SK-N-SH (cell line): ENCODE data around the gene KNOP1. TPM values are rescaled to one million over a fixed set of nuclear protein-coding genes. Genes with fewer than 3 reads are reported as not detected.

Experiments
- CTCF ChIA-PET: fragments of 300-600, 350-600 bp; formaldehyde crosslinking; extraction: SDS; loops from one replicate; lab custom pipeline; 2021; lab: Yijun Ruan, JAX
- POLR2A ChIA-PET: fragments of 350-600 bp; sonication (Branson Sonifier 250); formaldehyde crosslinking; extraction: SDS; loops from one replicate; lab custom pipeline; 2020; ENCODE audit warnings: antibody characterized with exemption, inconsistent platforms; lab: Yijun Ruan, JAX
- DNase-seq: peaks from one replicate; pipeline ENCODE4 v3.0.0; 2012
- H2AFZ ChIP-seq: fragments of 200-600 bp; sonication (generic); 2 replicates; pipeline ENCODE4 v1.8.1; 2016; ENCODE audit warnings: antibody characterized with exemption, mild to moderate bottlenecking, low read depth
- H3F3A ChIP-seq: fragments of 200-600 bp; sonication (generic); replicated peaks from 2 replicates; pipeline ENCODE3; 2016; ENCODE audit warnings: antibody characterized with exemption, mild to moderate bottlenecking; ENCODE audit not compliant: insufficient read depth
- H3K27ac ChIP-seq, 2 experiments: fragments of 200-500 bp in 1 of 2; fragments of 200-600 bp in 1 of 2; sonication (Bioruptor generic) in 1 of 2; sonication (generic), shearing (Covaris generic) in 1 of 2; 2 replicates each; pipeline versions ENCODE4 v1.5.1 to v1.6.1; 2014 to 2016; ENCODE audit warnings: low read depth in 2 of 2, inconsistent platforms in 1 of 2, low read length in 1 of 2, mild to moderate bottlenecking in 1 of 2, mixed read lengths in 1 of 2
- H3K27me3 ChIP-seq: fragments of 200-600 bp; sonication (generic), shearing (Covaris generic); 2 replicates; pipeline ENCODE4 v1.6.1; 2016; ENCODE audit warnings: mixed run types; ENCODE audit not compliant: insufficient read depth
- H3K36me3 ChIP-seq, 2 experiments: fragments of 200-500 bp in 1 of 2; fragments of 200-600 bp in 1 of 2; sonication (Bioruptor generic) in 1 of 2; sonication (generic) in 1 of 2; replicated peaks in 1 of 2; 2 replicates each; pipeline versions ENCODE3 to v1.5.1; 2014 to 2016; ENCODE audit warnings: low read length in 1 of 2, mild to moderate bottlenecking in 1 of 2; ENCODE audit not compliant: insufficient read depth in 2 of 2, control insufficient read depth in 1 of 2
- H3K4me1 ChIP-seq, 2 experiments: fragments of 200-500 bp in 1 of 2; fragments of 200-600 bp in 1 of 2; sonication (Bioruptor generic) in 1 of 2; sonication (generic), shearing (Covaris generic) in 1 of 2; 2 replicates each; pipeline versions ENCODE4 v1.5.1 to v1.6.1; 2014 to 2016; ENCODE audit warnings: low read depth in 1 of 2, low read length in 1 of 2, mixed run types in 1 of 2; ENCODE audit not compliant: insufficient read depth in 2 of 2, control insufficient read depth in 1 of 2
- H3K4me2 ChIP-seq: fragments of 200-600 bp; sonication (generic), shearing (Covaris generic); 2 replicates; pipeline ENCODE4 v1.6.1; 2017; ENCODE audit warnings: mixed run types
- H3K4me3 ChIP-seq, 2 experiments: fragments of 200-500 bp in 1 of 2; fragments of 200-600 bp in 1 of 2; sonication (Bioruptor generic) in 1 of 2; sonication (generic), shearing (Covaris generic) in 1 of 2; 2 replicates each; pipeline versions ENCODE4 v1.5.1 to v1.8.1; 2014 to 2016; ENCODE audit warnings: low read depth in 2 of 2, inconsistent platforms in 1 of 2, low read length in 1 of 2, mild to moderate bottlenecking in 1 of 2, mixed read lengths in 1 of 2, moderate library complexity in 1 of 2
- H3K79me2 ChIP-seq: fragments of 200-600 bp; sonication (generic); 2 replicates; pipeline ENCODE4 v1.8.1; 2017; ENCODE audit warnings: mild to moderate bottlenecking; ENCODE audit not compliant: insufficient read depth
- H3K9ac ChIP-seq: fragments of 200-600 bp; sonication (generic); 2 replicates; pipeline ENCODE4 v1.6.1; 2017; ENCODE audit warnings: mixed run types
- H3K9me2 ChIP-seq: fragments of 200-600 bp; sonication (generic); 2 replicates; pipeline ENCODE4 v1.6.1; 2017; ENCODE audit warnings: mixed run types
- H3K9me3 ChIP-seq: fragments of 200-600 bp; sonication (generic); 2 replicates; pipeline ENCODE4 v1.6.1; 2017; ENCODE audit warnings: mixed run types, mild to moderate bottlenecking, moderate library complexity
- H4K20me1 ChIP-seq: fragments of 200-600 bp; sonication (generic); 2 replicates; pipeline ENCODE4 v1.6.1; 2017; ENCODE audit warnings: mild to moderate bottlenecking, mixed run types; ENCODE audit not compliant: insufficient read depth
- CHD2 ChIP-seq: fragments of 150-350 bp; IDR thresholded peaks from 2 replicates; pipeline ENCODE4 v1.6.1; 2018; ENCODE audit warnings: low read length; ENCODE audit not compliant: partially characterized antibody
- EP300 ChIP-seq, 2 experiments: IDR thresholded peaks; 2 replicates each; pipeline versions ENCODE4 v1.4.0 to v1.6.1; 2012; ENCODE audit warnings: borderline replicate concordance in 1 of 2, low read depth in 1 of 2, low read length in 1 of 2
- FOXJ3 ChIP-seq: sonication (generic); formaldehyde crosslinking; IDR thresholded peaks from 2 replicates; pipeline ENCODE4 v1.5.1; 2020; ENCODE audit warnings: mild to moderate bottlenecking, missing genetic modification reagents
- FOXM1 ChIP-seq: IDR thresholded peaks from 2 replicates; pipeline ENCODE4 v1.4.0; 2012; ENCODE audit warnings: low read depth, mild to moderate bottlenecking
- GABPA ChIP-seq: IDR thresholded peaks from 2 replicates; pipeline ENCODE4 v1.4.0; 2012; ENCODE audit warnings: low read depth, mild to moderate bottlenecking
- IRF3 ChIP-seq: fragments of 150-350 bp; IDR thresholded peaks from 2 replicates; pipeline ENCODE4 v1.6.1; 2016; ENCODE audit warnings: mild to moderate bottlenecking, low read depth, low read length
- JUND ChIP-seq: IDR thresholded peaks from 2 replicates; pipeline ENCODE4 v1.4.0; 2012
- NRF1 ChIP-seq: IDR thresholded peaks from 2 replicates; pipeline ENCODE4 v1.6.1; 2012; ENCODE audit warnings: low read depth, mild to moderate bottlenecking, low read length
- RXRA ChIP-seq: IDR thresholded peaks from 2 replicates; pipeline ENCODE4 v1.4.0; 2012; ENCODE audit warnings: low read depth, mild to moderate bottlenecking, borderline replicate concordance
- SIN3A ChIP-seq: IDR thresholded peaks from 2 replicates; pipeline ENCODE4 v1.6.1; 2012; ENCODE audit warnings: low read depth, mild to moderate bottlenecking, low read length, moderate library complexity, borderline replicate concordance
- TAF1 ChIP-seq: IDR thresholded peaks from 2 replicates; pipeline ENCODE4 v1.6.1; 2012; ENCODE audit warnings: low read depth, mild to moderate bottlenecking, low read length, moderate library complexity, borderline replicate concordance
- TCF12 ChIP-seq: IDR thresholded peaks from 2 replicates; pipeline ENCODE4 v1.4.0; 2012
- TEAD4 ChIP-seq: IDR thresholded peaks from 2 replicates; pipeline ENCODE4 v1.4.0; 2012; ENCODE audit warnings: mild to moderate bottlenecking, borderline replicate concordance; ENCODE audit not compliant: insufficient read depth
- WGBS: methylation state at CpG from one replicate; pipeline ENCODE4 v1.1.6; 2017; ENCODE audit warnings: low lambda C conversion rate; 5-methylcytosine and 5-hydroxymethylcytosine counted together
- polyA plus RNA-seq, 3 experiments: library from polyadenylated mRNA; depleted of rRNA; stranded (reverse); fragments of >200 nt; gene quantifications; 2 replicates each; pipeline ENCODE4 v1.2.3, GENCODE V29; 2012
- TF ChIP-seq, protein P1 (sequence below): IDR thresholded peaks from 2 replicates; pipeline ENCODE4 v1.6.1; 2012; ENCODE audit warnings: mild to moderate bottlenecking, low read depth, low read length, moderate library complexity
- TF ChIP-seq, protein P2 (sequence below): IDR thresholded peaks from 2 replicates; pipeline ENCODE4 v1.4.0; 2012; ENCODE audit warnings: low read depth, borderline replicate concordance

Gene KNOP1
- polyA plus RNA-seq, 1 of the 3 experiments (the other 2 are of a cell fraction), result 13.2 TPM

GRCh38 chr16:19655242-19655777 lies 62.7 kb downstream of the KNOP1 start:
- H3K27me3 ChIP-seq, result no peaks in the 10 kb centered on the region
- H3K27ac ChIP-seq, result no peak overlapping the region
- H3F3A ChIP-seq, result no peaks in the 10 kb centered on the region
- DNase-seq, result peak; percentile 25
- no peaks in the 10 kb centered on the region for H3K79me2 ChIP-seq
- no peak overlapping the region for H2AFZ ChIP-seq
- H3K9me2 ChIP-seq, result no peaks in the 10 kb centered on the region
- ChIA-PET POLR2A (no interaction called here), CTCF (interaction anchor here (1.3 kb wide), 2 partner anchors 44 to 72 kb away, joined by 3 to 4 read pairs; no protein-coding TSS in a partner anchor)
- H3K9me3 ChIP-seq, result no peaks in the 10 kb centered on the region
- no peak for TF ChIP-seq TEAD4
- no peak for TF ChIP-seq TAF1
- TF ChIP-seq, protein P1, sequence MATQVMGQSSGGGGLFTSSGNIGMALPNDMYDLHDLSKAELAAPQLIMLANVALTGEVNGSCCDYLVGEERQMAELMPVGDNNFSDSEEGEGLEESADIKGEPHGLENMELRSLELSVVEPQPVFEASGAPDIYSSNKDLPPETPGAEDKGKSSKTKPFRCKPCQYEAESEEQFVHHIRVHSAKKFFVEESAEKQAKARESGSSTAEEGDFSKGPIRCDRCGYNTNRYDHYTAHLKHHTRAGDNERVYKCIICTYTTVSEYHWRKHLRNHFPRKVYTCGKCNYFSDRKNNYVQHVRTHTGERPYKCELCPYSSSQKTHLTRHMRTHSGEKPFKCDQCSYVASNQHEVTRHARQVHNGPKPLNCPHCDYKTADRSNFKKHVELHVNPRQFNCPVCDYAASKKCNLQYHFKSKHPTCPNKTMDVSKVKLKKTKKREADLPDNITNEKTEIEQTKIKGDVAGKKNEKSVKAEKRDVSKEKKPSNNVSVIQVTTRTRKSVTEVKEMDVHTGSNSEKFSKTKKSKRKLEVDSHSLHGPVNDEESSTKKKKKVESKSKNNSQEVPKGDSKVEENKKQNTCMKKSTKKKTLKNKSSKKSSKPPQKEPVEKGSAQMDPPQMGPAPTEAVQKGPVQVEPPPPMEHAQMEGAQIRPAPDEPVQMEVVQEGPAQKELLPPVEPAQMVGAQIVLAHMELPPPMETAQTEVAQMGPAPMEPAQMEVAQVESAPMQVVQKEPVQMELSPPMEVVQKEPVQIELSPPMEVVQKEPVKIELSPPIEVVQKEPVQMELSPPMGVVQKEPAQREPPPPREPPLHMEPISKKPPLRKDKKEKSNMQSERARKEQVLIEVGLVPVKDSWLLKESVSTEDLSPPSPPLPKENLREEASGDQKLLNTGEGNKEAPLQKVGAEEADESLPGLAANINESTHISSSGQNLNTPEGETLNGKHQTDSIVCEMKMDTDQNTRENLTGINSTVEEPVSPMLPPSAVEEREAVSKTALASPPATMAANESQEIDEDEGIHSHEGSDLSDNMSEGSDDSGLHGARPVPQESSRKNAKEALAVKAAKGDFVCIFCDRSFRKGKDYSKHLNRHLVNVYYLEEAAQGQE, result no peak
- TF ChIP-seq EP300 (IDR thresholded peaks at IDR 0.05; ENCODE audit: borderline replicate concordance in 1 of 2, low read depth in 1 of 2, low read length in 1 of 2), result no peak
- no peak for TF ChIP-seq RXRA
- no peak for TF ChIP-seq TCF12
- TF ChIP-seq NRF1, result no peak
- no peak for TF ChIP-seq JUND
- TF ChIP-seq GABPA, result no peak
- no peak for TF ChIP-seq IRF3
- no peak for TF ChIP-seq FOXJ3 (CRISPR knock-in tag)
- no peak for TF ChIP-seq SIN3A
- TF ChIP-seq CHD2, result no peak
- no peak for TF ChIP-seq FOXM1
- TF ChIP-seq, protein P2, sequence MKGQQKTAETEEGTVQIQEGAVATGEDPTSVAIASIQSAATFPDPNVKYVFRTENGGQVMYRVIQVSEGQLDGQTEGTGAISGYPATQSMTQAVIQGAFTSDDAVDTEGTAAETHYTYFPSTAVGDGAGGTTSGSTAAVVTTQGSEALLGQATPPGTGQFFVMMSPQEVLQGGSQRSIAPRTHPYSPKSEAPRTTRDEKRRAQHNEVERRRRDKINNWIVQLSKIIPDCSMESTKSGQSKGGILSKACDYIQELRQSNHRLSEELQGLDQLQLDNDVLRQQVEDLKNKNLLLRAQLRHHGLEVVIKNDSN, result no peak
- TF ChIP-seq, all 33 proteins: peak for 0
- Histone ChIP-seq H3K9ac (no peak overlapping the region), H3K4me3 (no peak overlapping the region), H3K4me1 (peaks cover 0 to 4% of the 10 kb centered on the region in 2 experiments; a peak in 1 of 4 replicates), H3K36me3 (peaks cover 29 to 40% of the 10 kb centered on the region in 2 experiments), H4K20me1 (no peaks in the 10 kb centered on the region), H3K4me2 (no peak overlapping the region)
- WGBS, result 79% methylated on average over 9 of the region's 9 CpGs
